Dendritic cell treated with granulocyte-macrophage colony-stimulating factor and Interleukin-4, amounts not matched to agents 40 ng/mL and 50 ng/mL, for 4 days (primary cell): ENCODE data around the gene CAPS.

Experiments used
- H3K27ac Mint-ChIP-seq: one replicate; pipeline ENCODE4 v1.8.0; 2022; ENCODE audit warnings: mild to moderate bottlenecking, mixed read lengths
- H3K27me3 Mint-ChIP-seq: one replicate; pipeline ENCODE4 v1.8.0; 2022; ENCODE audit warnings: mild to moderate bottlenecking, mixed read lengths
- H3K36me3 Mint-ChIP-seq: one replicate; pipeline ENCODE4 v1.8.0; 2022; ENCODE audit warnings: low read depth, mixed read lengths
- H3K4me1 Mint-ChIP-seq: one replicate; pipeline ENCODE4 v1.8.0; 2022; ENCODE audit warnings: low read depth, mixed read lengths
- H3K4me3 Mint-ChIP-seq: one replicate; pipeline ENCODE4 v1.8.0; 2022; ENCODE audit warnings: mild to moderate bottlenecking, moderate library complexity, mixed read lengths
- H3K9me3 Mint-ChIP-seq: one replicate; pipeline ENCODE4 v1.8.0; 2022; ENCODE audit warnings: mixed read lengths
- intact Hi-C: fragments of 100-400 bp; cut with micrococcal nuclease; formaldehyde crosslinking; loops from one replicate; pipeline ENCODE4 v1.15.0; 2022

Gene CAPS

GRCh38 chr19:5929179-5929578, 15.1 kb downstream of the CAPS start:
- intact Hi-C loops = no loop called here
- H3K36me3 Mint-ChIP-seq = peaks cover 100% of the 10 kb centered on the region
- peaks cover 5% of the 10 kb centered on the region for H3K4me1 Mint-ChIP-seq
- no peak overlapping the region for H3K4me3 Mint-ChIP-seq
- H3K27ac Mint-ChIP-seq = no peak overlapping the region
- H3K9me3 Mint-ChIP-seq = no peaks in the 10 kb centered on the region
- H3K27me3 Mint-ChIP-seq = no peaks in the 10 kb centered on the region

DNA sequence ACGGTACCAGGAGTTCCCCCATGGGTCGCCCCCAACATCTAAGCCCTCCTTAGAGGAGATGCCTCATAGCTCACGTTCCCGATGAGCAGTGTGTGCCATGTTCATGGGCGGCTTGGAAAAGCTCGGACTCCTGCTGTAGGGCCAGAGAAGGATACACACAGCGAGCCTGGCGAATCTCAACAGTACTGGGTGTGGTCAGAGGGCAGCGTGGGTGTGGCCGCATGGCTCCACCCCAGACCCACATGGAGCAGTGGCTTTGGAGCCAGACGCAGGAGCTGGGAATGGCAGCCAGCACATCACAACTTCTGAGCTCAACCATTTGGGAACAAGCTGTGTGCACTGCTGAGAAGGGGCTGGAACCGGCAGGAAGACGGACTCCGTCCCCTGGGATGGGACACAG, 15.6 kb downstream of the CAPS start:
- Mint-ChIP-seq H3K4me3 (no peak overlapping the region), H3K9me3 (no peaks in the 10 kb centered on the region), H3K4me1 (peaks cover 5% of the 10 kb centered on the region), H3K27me3 (no peaks in the 10 kb centered on the region), H3K36me3 (peaks cover 100% of the 10 kb centered on the region), H3K27ac (no peak overlapping the region)
- intact Hi-C loops = no loop called here

GRCh38 chr19:5931251-5931650, 17.2 kb downstream of the CAPS start:
- Mint-ChIP-seq H3K27me3 (no peaks in the 10 kb centered on the region), H3K4me3 (no peak overlapping the region), H3K27ac (peak overlapping the region; percentile 30), H3K4me1 (peaks cover 5% of the 10 kb centered on the region), H3K36me3 (peaks cover 100% of the 10 kb centered on the region), H3K9me3 (no peaks in the 10 kb centered on the region)
- intact Hi-C loops = no loop called here

GRCh38 chr19:5932146-5932545, 18.1 kb downstream of the CAPS start:
- H3K9me3 Mint-ChIP-seq = no peaks in the 10 kb centered on the region
- H3K27me3 Mint-ChIP-seq = no peaks in the 10 kb centered on the region
- H3K4me1 Mint-ChIP-seq = peaks cover 5% of the 10 kb centered on the region
- H3K27ac Mint-ChIP-seq = no peak overlapping the region
- no peak overlapping the region for H3K4me3 Mint-ChIP-seq
- intact Hi-C loops = no loop called here
- H3K36me3 Mint-ChIP-seq = peaks cover 100% of the 10 kb centered on the region

DNA sequence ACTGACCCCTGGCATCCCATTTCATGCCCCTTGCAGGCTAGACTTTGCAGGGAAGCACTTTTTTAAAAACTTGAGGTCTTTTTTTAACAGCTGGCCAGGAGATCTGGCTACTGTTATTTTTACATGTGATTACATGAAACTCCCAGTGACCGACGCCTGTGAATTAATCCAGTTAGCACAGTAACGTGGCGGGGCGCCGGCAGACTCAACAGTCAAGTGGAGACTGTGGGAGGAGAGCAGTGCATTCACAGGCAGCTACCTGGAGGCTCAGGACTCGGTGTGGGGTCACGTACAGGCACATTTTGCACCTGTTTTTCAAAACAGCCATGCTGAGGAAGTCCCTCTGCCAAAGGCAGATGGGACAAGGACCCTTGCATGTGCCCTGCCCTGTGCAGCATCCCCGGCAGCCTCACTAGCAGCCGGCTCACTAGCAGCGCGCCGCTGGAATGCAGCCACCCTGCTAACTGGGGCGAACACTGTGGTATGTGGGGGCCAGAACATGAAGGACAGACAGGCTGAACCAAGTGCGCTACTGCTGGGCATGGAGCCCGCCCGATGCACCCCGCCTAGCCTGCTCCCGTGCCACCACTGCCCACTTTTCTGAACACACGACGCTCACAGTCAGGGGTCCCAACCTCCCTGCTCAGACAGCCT, 18.7 kb downstream of the CAPS start:
- H3K4me1 Mint-ChIP-seq = peaks cover 5% of the 10 kb centered on the region
- intact Hi-C loops = no loop called here
- peaks cover 100% of the 10 kb centered on the region for H3K36me3 Mint-ChIP-seq
- H3K27ac Mint-ChIP-seq = peak overlapping the region; percentile 10
- H3K9me3 Mint-ChIP-seq = no peaks in the 10 kb centered on the region
- no peak overlapping the region for H3K4me3 Mint-ChIP-seq
- no peaks in the 10 kb centered on the region for H3K27me3 Mint-ChIP-seq

- H3K36me3 Mint-ChIP-seq = peaks cover 100% of the 10 kb centered on the region
These were observed 19.5 kb downstream of the CAPS start for GRCh38 chr19:5933391-5934068.

DNA sequence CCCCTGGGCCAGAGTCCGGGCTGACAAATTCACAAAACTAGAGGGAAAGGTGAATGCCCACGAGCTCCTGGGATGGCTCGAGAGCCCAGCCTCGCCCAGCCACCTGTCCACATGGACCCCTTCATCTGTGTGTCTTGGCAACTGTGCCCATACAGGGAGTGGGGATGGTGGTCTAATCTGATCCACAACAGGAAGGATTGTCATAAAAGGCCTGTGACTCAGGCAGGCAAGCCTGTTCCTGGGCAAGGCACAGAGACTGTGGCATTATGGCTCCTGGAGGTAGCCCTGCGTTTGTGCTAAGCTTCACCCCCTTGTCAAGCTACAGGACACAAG, 20.0 kb downstream of the CAPS start:
- no peaks in the 10 kb centered on the region for H3K4me1 Mint-ChIP-seq
- no peak overlapping the region for H3K4me3 Mint-ChIP-seq
- H3K27me3 Mint-ChIP-seq = no peaks in the 10 kb centered on the region
- intact Hi-C loops = no loop called here
- H3K9me3 Mint-ChIP-seq = no peaks in the 10 kb centered on the region
- H3K27ac Mint-ChIP-seq = no peak overlapping the region
- peaks cover 100% of the 10 kb centered on the region for H3K36me3 Mint-ChIP-seq

More at GRCh38 chr19:5933391-5934068, 19.5 kb downstream of the CAPS start:
- Mint-ChIP-seq H3K4me3 (no peak overlapping the region), H3K27me3 (no peaks in the 10 kb centered on the region), H3K4me1 (no peaks in the 10 kb centered on the region), H3K27ac (peak overlapping the region; percentile 10), H3K9me3 (no peaks in the 10 kb centered on the region)
- intact Hi-C loops = no loop called here

GRCh38 chr19:5934774-5935472, 20.9 kb downstream of the CAPS start:
- intact Hi-C loops = no loop called here
- H3K4me1 Mint-ChIP-seq = no peaks in the 10 kb centered on the region
- no peak overlapping the region for H3K4me3 Mint-ChIP-seq
- peaks cover 100% of the 10 kb centered on the region for H3K36me3 Mint-ChIP-seq
- no peaks in the 10 kb centered on the region for H3K27me3 Mint-ChIP-seq
- no peak overlapping the region for H3K27ac Mint-ChIP-seq
- H3K9me3 Mint-ChIP-seq = no peaks in the 10 kb centered on the region

DNA sequence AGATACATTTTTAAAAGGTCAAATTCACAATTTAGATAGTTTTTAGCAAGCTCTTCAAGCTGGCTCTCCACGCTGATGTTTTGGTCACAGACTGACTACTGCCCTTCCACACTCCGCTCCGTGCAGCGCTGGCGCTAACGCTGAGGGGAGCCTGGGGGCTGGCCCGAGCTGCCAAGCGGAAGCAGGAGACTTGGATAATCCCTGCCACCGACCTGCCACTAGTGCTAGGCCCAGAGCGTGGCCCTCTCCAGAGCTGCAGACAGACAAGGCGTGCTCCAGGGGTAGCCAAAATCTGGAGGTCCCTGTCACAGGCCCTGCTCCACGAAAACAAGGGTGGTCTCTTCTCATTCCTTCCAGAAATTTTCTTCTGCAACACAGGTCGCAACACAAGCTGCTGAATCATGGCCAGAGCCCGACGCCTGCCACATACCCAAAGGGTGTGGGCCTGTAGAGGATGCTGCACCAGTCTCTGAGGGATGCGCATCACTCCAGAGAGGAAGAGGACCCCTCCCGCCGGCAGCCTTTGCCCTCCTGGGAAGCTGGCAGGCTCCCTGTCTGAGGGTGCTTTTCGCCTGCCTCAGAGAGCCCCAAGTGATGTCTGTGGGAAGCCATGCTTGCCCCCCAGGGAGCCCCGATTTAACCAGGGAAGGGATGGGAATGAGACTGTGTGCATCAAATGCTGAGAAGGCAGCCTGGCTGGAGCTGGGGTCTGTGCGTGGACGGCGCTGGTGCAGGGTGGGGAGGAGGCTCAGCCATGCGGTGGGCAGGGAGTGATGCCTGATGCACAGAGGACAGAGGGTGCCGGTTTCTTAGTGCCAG, 21.6 kb downstream of the CAPS start:
- Mint-ChIP-seq H3K9me3 (no peaks in the 10 kb centered on the region), H3K27me3 (no peaks in the 10 kb centered on the region), H3K36me3 (peaks cover 100% of the 10 kb centered on the region), H3K4me1 (no peaks in the 10 kb centered on the region), H3K27ac (no peak overlapping the region), H3K4me3 (no peak overlapping the region)
- intact Hi-C loops = no loop called here

GRCh38 chr19:5936292-5936592, 22.2 kb downstream of the CAPS start:
- Mint-ChIP-seq H3K4me3 (no peak overlapping the region), H3K27me3 (no peaks in the 10 kb centered on the region), H3K9me3 (no peaks in the 10 kb centered on the region), H3K4me1 (no peaks in the 10 kb centered on the region), H3K27ac (no peak overlapping the region), H3K36me3 (peaks cover 100% of the 10 kb centered on the region)
- intact Hi-C loops = no loop called here

DNA sequence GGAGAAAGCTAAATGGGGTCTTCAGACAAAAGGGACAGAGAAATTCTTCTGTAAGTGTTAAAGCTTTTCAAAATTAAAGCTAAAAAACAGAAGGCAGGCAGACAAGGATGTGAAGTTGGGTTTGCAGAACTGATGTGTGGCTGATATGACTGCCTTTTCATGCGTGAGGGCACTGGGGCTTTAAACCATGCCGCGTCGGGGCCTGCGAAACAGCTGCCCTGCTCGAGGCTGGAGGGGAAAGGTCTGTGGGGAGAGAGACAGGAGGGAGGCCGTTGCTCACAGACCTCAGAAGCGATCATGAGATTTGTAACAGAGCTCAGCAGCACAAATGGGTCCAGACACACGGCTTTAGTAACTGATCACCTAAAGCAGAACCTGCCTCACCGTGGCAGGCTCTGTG, 23.5 kb downstream of the CAPS start:
- no peak overlapping the region for H3K27ac Mint-ChIP-seq
- H3K9me3 Mint-ChIP-seq = no peaks in the 10 kb centered on the region
- H3K4me1 Mint-ChIP-seq = no peaks in the 10 kb centered on the region
- intact Hi-C loops = no loop called here
- H3K27me3 Mint-ChIP-seq = no peaks in the 10 kb centered on the region
- H3K36me3 Mint-ChIP-seq = peaks cover 98% of the 10 kb centered on the region
- H3K4me3 Mint-ChIP-seq = no peak overlapping the region

DNA sequence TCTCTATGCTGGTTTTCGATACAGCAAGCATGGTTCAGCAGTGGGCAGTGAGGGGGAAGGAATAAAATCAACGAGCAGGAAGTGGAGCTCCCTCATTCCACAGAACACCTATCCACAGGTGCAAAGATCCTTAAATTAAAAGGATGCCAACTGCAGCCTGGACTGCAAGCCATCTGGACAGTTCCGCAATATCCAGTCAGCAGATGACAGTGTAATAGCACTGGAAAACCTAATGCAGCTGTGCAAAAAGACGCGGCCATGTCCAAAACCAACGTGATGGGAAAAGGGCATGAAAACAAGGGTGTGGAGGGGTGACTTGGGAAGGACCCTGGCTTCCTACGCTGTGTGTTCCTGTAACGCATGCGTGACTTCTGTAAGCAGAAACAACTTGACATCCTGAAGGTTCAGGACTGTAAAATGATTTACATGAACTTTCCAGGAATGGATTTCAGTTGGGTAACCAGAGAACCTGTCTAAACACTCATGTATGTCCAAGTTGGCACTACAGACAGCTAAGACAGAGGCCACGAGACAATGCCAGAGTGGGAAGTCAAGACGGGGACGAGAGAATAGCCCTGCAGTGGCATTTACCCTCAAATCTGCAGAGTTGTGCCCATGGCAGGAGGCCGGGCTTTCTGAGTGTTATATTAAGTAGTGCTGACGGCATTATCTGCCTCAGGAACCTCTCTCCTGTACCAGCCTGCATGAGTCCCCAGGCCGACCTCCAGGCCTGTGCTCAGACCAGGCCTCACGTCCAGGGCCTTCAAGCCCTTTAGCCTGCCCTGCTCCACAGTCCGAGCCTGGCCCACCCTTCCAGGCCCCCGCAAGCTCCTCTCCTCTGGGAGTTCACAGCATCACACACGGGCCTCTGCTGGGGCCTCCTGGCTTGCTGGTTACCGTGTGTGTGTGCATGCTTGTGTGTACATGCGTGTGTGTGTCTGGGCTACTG, 26.5 kb downstream of the CAPS start:
- intact Hi-C loops = no loop called here
- H3K36me3 Mint-ChIP-seq = peaks cover 89% of the 10 kb centered on the region
- no peak overlapping the region for H3K4me3 Mint-ChIP-seq

GRCh38 chr19:5941673-5942072, 27.6 kb downstream of the CAPS start:
- H3K9me3 Mint-ChIP-seq = no peaks in the 10 kb centered on the region
- H3K27me3 Mint-ChIP-seq = no peaks in the 10 kb centered on the region
- no peak overlapping the region for H3K4me3 Mint-ChIP-seq
- intact Hi-C loops = no loop called here
- H3K36me3 Mint-ChIP-seq = peaks cover 88% of the 10 kb centered on the region
- H3K27ac Mint-ChIP-seq = no peak overlapping the region
- peaks cover 9% of the 10 kb centered on the region for H3K4me1 Mint-ChIP-seq

More for the DNA sequence above, 26.5 kb downstream of the CAPS start:
- H3K27me3 Mint-ChIP-seq = no peaks in the 10 kb centered on the region
- H3K9me3 Mint-ChIP-seq = no peaks in the 10 kb centered on the region
- no peak overlapping the region for H3K27ac Mint-ChIP-seq
- H3K4me1 Mint-ChIP-seq = no peaks in the 10 kb centered on the region
